ENCODE data around the gene NEGR1.

- TF ChIP-seq CTCF (IDR thresholded peaks at IDR 0.05 in 2 of 3, conservative IDR thresholded peaks at IDR 0.05 in 1 of 3; ENCODE audit: borderline replicate concordance in 1 of 3, insufficient read depth in 1 of 3, low read depth in 2 of 3, low read length in 2 of 3) = no peak
- no peak for TF ChIP-seq FOSL1 (IDR thresholded peaks at IDR 0.05; ENCODE audit: low read depth)
- TF ChIP-seq POLR2A (IDR thresholded peaks at IDR 0.05; ENCODE audit: borderline replicate concordance, extremely low read depth, insufficient read depth, insufficient read length) = no peak
- TF ChIP-seq MAX (IDR thresholded peaks at IDR 0.05) = no peak
- no peak for TF ChIP-seq REST (IDR thresholded peaks at IDR 0.05; ENCODE audit: low read depth)
- TF ChIP-seq EZH2phosphoT487 (IDR thresholded peaks at IDR 0.05; ENCODE audit: borderline replicate concordance) = no peak
- TF ChIP-seq ELF1 (IDR thresholded peaks at IDR 0.05; ENCODE audit: borderline replicate concordance, low read depth) = no peak
- TF ChIP-seq ATF3 (IDR thresholded peaks at IDR 0.05) = no peak
- no peak for TF ChIP-seq ZNF274 (IDR thresholded peaks at IDR 0.05; ENCODE audit: low read depth, low read length)
- TF ChIP-seq EZH2 (IDR thresholded peaks at IDR 0.05) = no peak
- no peak for TF ChIP-seq CEBPB (IDR thresholded peaks at IDR 0.05; ENCODE audit: low read depth)
- no peak for TF ChIP-seq RAD21 (IDR thresholded peaks at IDR 0.05; ENCODE audit: low read depth)
- TF ChIP-seq POLR2AphosphoS5 (IDR thresholded peaks at IDR 0.05; ENCODE audit: low read depth, low read length) = no peak
Observed at GRCh38 chr1:71783071-71783470, 499.3 kb downstream of the NEGR1 start.
